K562 (cell line): ENCODE data around the gene FANCC. TPM values are rescaled to one million over a fixed set of nuclear protein-coding genes. Genes with fewer than 3 reads are reported as not detected.

Source experiments
- ATAC-seq: fragments of 200-7000 bp; cut with Tn5 transposase; 3 replicates; pipeline ENCODE4 v1.9.1; 2020; ENCODE audit warnings: moderate library complexity
- BruUV-seq: library from RNA; stranded (reverse); fragments of 400-500 nt; replicated peaks from 2 replicates; lab custom pipeline; 2021; lab: Mats Ljungman, UMichigan
- CTCF ChIA-PET: fragments of 300-600 bp; formaldehyde crosslinking; extraction: SDS; loops from one replicate; lab custom pipeline; 2021; ENCODE audit warnings: low intra/inter-chr PET ratio; lab: Yijun Ruan, JAX
- POLR2A ChIA-PET: fragments of 300-600, 350-650 bp; sonication (Branson Sonifier 250); formaldehyde crosslinking; extraction: SDS; loops from one replicate; lab custom pipeline; 2021; ENCODE audit warnings: antibody characterized with exemption, inconsistent platforms; lab: Yijun Ruan, JAX
- DNase-seq, 4 experiments: peaks; one replicate each; pipeline versions ENCODE4 v3.0.0 to v3.0.0-alpha.2; 2011 to 2018; ENCODE audit warnings: low spot score in 3 of 4, mixed read lengths in 3 of 4; ENCODE audit errors: extremely low read depth in 1 of 4
- FAIRE-seq: peaks from 2 replicates; lab custom pipeline; 2011; peaks lifted over from hg19 to GRCh38; lab: Jason Lieb, UNC
- H2AFZ ChIP-seq: 2 replicates; pipeline ENCODE4 v1.6.0; 2011; ENCODE audit warnings: low read depth, low read length, control low read depth, inconsistent platforms
- H3K27ac ChIP-seq: fragments of 200-600 bp; 3 replicates; pipeline ENCODE4 v1.8.0; 2011; ENCODE audit warnings: low read depth, mild to moderate bottlenecking, control low read depth, inconsistent platforms, low read length, moderate library complexity, mixed read lengths; ENCODE audit errors: extremely low read depth
- H3K27me3 ChIP-seq, 2 experiments: fragments of 300-600 bp in 1 of 2; 2 replicates in 1 of 2; 3 replicates in 1 of 2; pipeline versions ENCODE4 v1.6.0 to v1.8.0; 2011; ENCODE audit warnings: inconsistent platforms in 2 of 2, low read length in 2 of 2, mild to moderate bottlenecking in 1 of 2, mixed read lengths in 1 of 2, moderate library complexity in 1 of 2; ENCODE audit not compliant: control insufficient read depth in 2 of 2, insufficient read depth in 2 of 2
- H3K36me3 ChIP-seq: fragments of 300-600 bp; 3 replicates; pipeline ENCODE4 v1.8.0; 2011; ENCODE audit warnings: mild to moderate bottlenecking, low read length, inconsistent platforms; ENCODE audit not compliant: control insufficient read depth, insufficient read depth
- H3K4me1 ChIP-seq, 2 experiments: fragments of 200-600 bp in 1 of 2; replicated peaks in 1 of 2; 2 replicates in 1 of 2; 3 replicates in 1 of 2; pipeline versions ENCODE4 v1.5.1 to v1.8.0; 2011; ENCODE audit warnings: inconsistent platforms in 2 of 2, low read length in 2 of 2, mild to moderate bottlenecking in 1 of 2, mixed read lengths in 1 of 2, moderate library complexity in 1 of 2; ENCODE audit not compliant: control insufficient read depth in 2 of 2, insufficient read depth in 2 of 2
- H3K4me2 ChIP-seq: 2 replicates; pipeline ENCODE4 v1.6.1; 2011; ENCODE audit warnings: low read length, control low read depth, inconsistent platforms, mixed read lengths; ENCODE audit not compliant: insufficient read depth
- H3K4me3 ChIP-seq: fragments of 200-600 bp; sonication (generic), shearing (Covaris generic); 2 replicates; pipeline ENCODE4 v1.5.1; 2016; ENCODE audit warnings: control low read depth, inconsistent platforms
- H3K79me2 ChIP-seq: fragments of 200-600 bp; 3 replicates; pipeline ENCODE4 v1.8.0; 2011; ENCODE audit warnings: low read length, inconsistent platforms; ENCODE audit not compliant: control insufficient read depth, insufficient read depth
- H3K9ac ChIP-seq, 2 experiments: 2 replicates each; pipeline versions ENCODE4 v1.6.0 to v1.6.1; 2011; ENCODE audit warnings: low read depth in 2 of 2, low read length in 2 of 2, control low read depth in 1 of 2, inconsistent platforms in 1 of 2, mild to moderate bottlenecking in 1 of 2, mixed read lengths in 1 of 2; ENCODE audit not compliant: insufficient read depth in 1 of 2
- H3K9me1 ChIP-seq: one replicate; pipeline ENCODE4 v1.6.0; 2011; ENCODE audit warnings: inconsistent platforms, mild to moderate bottlenecking, low read length, moderate library complexity; ENCODE audit not compliant: control insufficient read depth, insufficient read depth
- H3K9me3 ChIP-seq: replicated peaks from 2 replicates; pipeline ENCODE4 v1.5.1; 2011; ENCODE audit warnings: low read depth, low read length, inconsistent platforms; ENCODE audit not compliant: control insufficient read depth, insufficient read depth
- H4K20me1 ChIP-seq: replicated peaks from 2 replicates; pipeline ENCODE4 v1.6.1; 2011; ENCODE audit warnings: low read length, inconsistent platforms, mixed read lengths; ENCODE audit not compliant: control insufficient read depth, insufficient read depth
- CEBPB ChIP-seq: fragments of 450-650 bp; IDR thresholded peaks from 2 replicates; pipeline ENCODE4 v1.6.1; 2016; ENCODE audit warnings: missing genetic modification characterization, missing compliant biosample characterization
- GATAD2A ChIP-seq: fragments of 450-650 bp; IDR thresholded peaks from 2 replicates; pipeline ENCODE4 v1.6.1; 2017
- GTF2B ChIP-seq: IDR thresholded peaks from 2 replicates; pipeline ENCODE4 v1.6.1; 2011; ENCODE audit not compliant: insufficient read length; ENCODE audit errors: extremely low read depth
- HDAC8 ChIP-seq: fragments of 450-650 bp; IDR thresholded peaks from 2 replicates; pipeline ENCODE4 v1.6.1; 2016; ENCODE audit warnings: mild to moderate bottlenecking, missing genetic modification characterization, moderate library complexity, missing compliant biosample characterization
- LARP7 ChIP-seq: fragments of 450-650 bp; IDR thresholded peaks from 2 replicates; pipeline ENCODE4 v1.6.1; 2016
- PHB2 ChIP-seq: fragments of 450-650 bp; IDR thresholded peaks from 2 replicates; pipeline ENCODE4 v1.6.1; 2017; ENCODE audit warnings: low read depth
- SIN3B ChIP-seq: fragments of 450-650 bp; IDR thresholded peaks from 2 replicates; pipeline ENCODE4 v1.6.1; 2017; ENCODE audit warnings: low read depth, mild to moderate bottlenecking, moderate library complexity
- SRSF3 ChIP-seq: fragments of 200-400 bp; formaldehyde crosslinking; IDR thresholded peaks from 2 replicates; pipeline ENCODE4 v1.6.1; 2016; ENCODE audit warnings: mild to moderate bottlenecking, low read length, moderate library complexity; ENCODE audit not compliant: insufficient read depth
- XRCC4 ChIP-seq: IDR thresholded peaks from one replicate; pipeline ENCODE4 v1.6.1; 2011; ENCODE audit not compliant: insufficient read depth, insufficient read length; ENCODE audit errors: extremely low read depth
- ZNF717 ChIP-seq: fragments of 250-450 bp; sonication (Bioruptor Pico); IDR thresholded peaks from 2 replicates; pipeline ENCODE4 v1.5.0; 2021
- WGBS: fragments of 100-300 bp; shearing (Covaris generic); methylation state at CpG from one replicate; pipeline ENCODE4 v1.1.6; 2016; ENCODE audit warnings: low coverage, mixed read lengths; ENCODE audit not compliant: insufficient coverage; ENCODE audit errors: missing lambda C conversion rate; 5-methylcytosine and 5-hydroxymethylcytosine counted together
- in situ Hi-C: fragments of 300-500 bp; cut with MboI; formaldehyde crosslinking; loops from 4 replicates; pipeline ENCODE4 v1.15.0; 2018; ENCODE audit warnings: inconsistent platforms, mixed read lengths
- intact Hi-C: fragments of 100-400 bp; cut with micrococcal nuclease; formaldehyde crosslinking; loops from 2 replicates; pipeline ENCODE4 v1.14.2; 2022
- polyA plus RNA-seq, 8 experiments: library from polyadenylated mRNA; depleted of rRNA in 4 of 8; stranded (reverse) in 5 of 8; unstranded in 3 of 8; fragments of >200 nt; fragmentation: Nextera tagmentation in 2 of 8; fragmentation: Illumina TruSeq in 1 of 8; extraction: Ambion mirVana in 2 of 8; extraction: Trizol in 1 of 8; gene quantifications; 2 replicates each; pipeline versions ENCODE4 v1.2.1 to v1.2.3, GENCODE V29; 2011 to 2014; ENCODE audit warnings: inconsistent platforms in 1 of 8, missing spikeins in 1 of 8
- total RNA-seq, 7 experiments: library from RNA; depleted of rRNA in 6 of 7; stranded (reverse); fragments of >200 nt in 6 of 7; fragmentation: Illumina TruSeq in 2 of 7; extraction: Trizol in 2 of 7; gene quantifications; 2 replicates each; pipeline versions ENCODE4 v1.2.1 to v1.2.3, GENCODE V29; 2011 to 2021; ENCODE audit warnings: low replicate concordance in 1 of 7
- TF ChIP-seq, protein P1 (sequence below): fragments of 250-450 bp; sonication (Bioruptor Pico); IDR thresholded peaks from 2 replicates; pipeline ENCODE4 v1.4.0; 2020; ENCODE audit warnings: mild to moderate bottlenecking, moderate library complexity

FANCC gene
- total and polyA plus RNA-seq, 9 of the 15 experiments (the other 6 are each of a cell fraction or from before 2014, with no cell fraction given): 4.6 to 18.4 (median 14.2) TPM

DNA sequence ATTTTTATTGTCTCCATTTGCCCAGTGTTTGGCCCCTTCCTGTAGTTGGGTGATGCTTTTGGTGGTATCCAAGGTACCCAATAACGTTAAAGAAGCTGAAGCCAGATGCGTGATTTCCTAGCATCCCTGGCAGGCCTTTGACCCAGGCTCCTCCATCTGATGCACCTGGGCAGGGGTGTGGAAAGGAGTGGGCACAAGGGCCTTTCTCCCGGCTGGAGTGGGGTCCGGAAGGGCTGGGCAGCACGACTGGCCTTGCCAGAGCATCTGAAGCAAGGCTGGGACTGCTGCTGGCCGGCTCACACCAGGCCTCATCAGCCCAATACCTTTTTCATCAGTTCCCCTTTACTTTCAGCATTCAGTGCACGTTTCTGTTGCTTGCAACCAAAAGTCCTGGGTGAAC is 220.2 kb downstream of the FANCC start:
- no peaks in the 10 kb centered on the region for H3K9me1 ChIP-seq
- TF ChIP-seq GATAD2A (no peak), HDAC8 (no peak), SIN3B (no peak), XRCC4 (no peak), LARP7 (no peak), ZNF717 (no peak)
- no peak overlapping the region for H2AFZ ChIP-seq
- no peaks in the 10 kb centered on the region for H3K27me3 ChIP-seq
- no peaks in the 10 kb centered on the region for H3K9me3 ChIP-seq
- DNase-seq: no peak
- no peak for FAIRE-seq
- ATAC-seq: no peak
- peaks cover 0 to 16% of the 10 kb centered on the region in 2 experiments; a peak in 2 of 5 replicates for H3K4me1 ChIP-seq
- peaks cover 4% of the 10 kb centered on the region; the same call in 1 of the 2 replicates for H4K20me1 ChIP-seq
- in situ Hi-C loops (no loop called here), intact Hi-C loops (loop anchor here (10.0 kb wide), 1 partner anchor 312 kb away; no protein-coding TSS in a partner anchor)
- H3K27ac ChIP-seq: no peak overlapping the region
- WGBS: 57% methylated on average over 7 of the region's 7 CpGs
- ChIA-PET CTCF (interaction anchor here (1.2 kb wide), 1 partner anchor 314 kb away, joined by 4 read pairs; no protein-coding TSS in a partner anchor), POLR2A (no interaction called here)
- H3K4me3 ChIP-seq: no peak overlapping the region
- BruUV-seq: no TSS peak
- no peak overlapping the region for H3K9ac ChIP-seq
- H3K4me2 ChIP-seq: no peak overlapping the region
- peaks cover 10% of the 10 kb centered on the region; the same call in 1 of the 3 replicates for H3K36me3 ChIP-seq
- no peaks in the 10 kb centered on the region for H3K79me2 ChIP-seq

GRCh38 chr9:95096807-95097206 is 220.7 kb downstream of the FANCC start:
- Histone ChIP-seq H3K9me1 (no peaks in the 10 kb centered on the region), H3K27ac (no peak overlapping the region), H3K9ac (no peak overlapping the region), H3K4me3 (no peak overlapping the region), H3K79me2 (no peaks in the 10 kb centered on the region), H3K27me3 (no peaks in the 10 kb centered on the region), H3K9me3 (no peaks in the 10 kb centered on the region), H2AFZ (no peak overlapping the region), H3K4me1 (peaks cover 0 to 21% of the 10 kb centered on the region in 2 experiments; a peak in 3 of 5 replicates), H3K36me3 (peaks cover 8% of the 10 kb centered on the region; the same call in 1 of the 3 replicates), H4K20me1 (peaks cover 4% of the 10 kb centered on the region; the same call in 1 of the 2 replicates), H3K4me2 (no peak overlapping the region)
- DNase-seq (no peak), FAIRE-seq (peak; percentile 48), ATAC-seq (peak; percentile 63)
- CTCF ChIA-PET: interaction anchor here (1.2 kb wide), 1 partner anchor 314 kb away, joined by 4 read pairs; no protein-coding TSS in a partner anchor
- 64% methylated on average over 5 of the region's 6 CpGs for WGBS
- in situ Hi-C loops (no loop called here), intact Hi-C loops (loop anchor here (10.0 kb wide), 1 partner anchor 312 kb away; no protein-coding TSS in a partner anchor)
- POLR2A ChIA-PET: no interaction called here
- BruUV-seq: no TSS peak
- TF ChIP-seq CEBPB (tag) (peak; percentile 70), GTF2B (no peak), SRSF3 (no peak), PHB2 (no peak)
- TF ChIP-seq, protein P1, sequence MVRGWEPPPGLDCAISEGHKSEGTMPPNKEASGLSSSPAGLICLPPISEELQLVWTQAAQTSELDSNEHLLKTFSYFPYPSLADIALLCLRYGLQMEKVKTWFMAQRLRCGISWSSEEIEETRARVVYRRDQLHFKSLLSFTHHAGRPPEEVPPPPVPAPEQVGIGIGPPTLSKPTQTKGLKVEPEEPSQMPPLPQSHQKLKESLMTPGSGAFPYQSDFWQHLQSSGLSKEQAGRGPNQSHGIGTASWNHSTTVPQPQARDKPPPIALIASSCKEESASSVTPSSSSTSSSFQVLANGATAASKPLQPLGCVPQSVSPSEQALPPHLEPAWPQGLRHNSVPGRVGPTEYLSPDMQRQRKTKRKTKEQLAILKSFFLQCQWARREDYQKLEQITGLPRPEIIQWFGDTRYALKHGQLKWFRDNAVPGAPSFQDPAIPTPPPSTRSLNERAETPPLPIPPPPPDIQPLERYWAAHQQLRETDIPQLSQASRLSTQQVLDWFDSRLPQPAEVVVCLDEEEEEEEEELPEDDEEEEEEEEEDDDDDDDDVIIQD (CRISPR knock-in tag): no peak
